Transverse colon (tissue), 3 donors: ENCODE data around the gene MAGEA9.

ENCODE experiments used
- POLR2A ChIP-seq: fragments of 450-650 bp; IDR thresholded peaks from one replicate; pipeline ENCODE4 v1.6.1; 2016; ENCODE audit warnings: antibody characterized with exemption, mild to moderate bottlenecking, moderate library complexity
- TF ChIP-seq, protein P1 (sequence below), 5 experiments: fragments of 200-600 bp in 3 of 5; fragments of 450-650 bp in 2 of 5; sonication (generic) in 3 of 5; IDR thresholded peaks; 1 replicate in 2 of 5; 2 replicates in 3 of 5; pipeline ENCODE4 v1.5.1; 2016 to 2017; ENCODE audit warnings: antibody characterized with exemption in 5 of 5, inconsistent platforms in 3 of 5, mild to moderate bottlenecking in 2 of 5, moderate library complexity in 1 of 5

DNA sequence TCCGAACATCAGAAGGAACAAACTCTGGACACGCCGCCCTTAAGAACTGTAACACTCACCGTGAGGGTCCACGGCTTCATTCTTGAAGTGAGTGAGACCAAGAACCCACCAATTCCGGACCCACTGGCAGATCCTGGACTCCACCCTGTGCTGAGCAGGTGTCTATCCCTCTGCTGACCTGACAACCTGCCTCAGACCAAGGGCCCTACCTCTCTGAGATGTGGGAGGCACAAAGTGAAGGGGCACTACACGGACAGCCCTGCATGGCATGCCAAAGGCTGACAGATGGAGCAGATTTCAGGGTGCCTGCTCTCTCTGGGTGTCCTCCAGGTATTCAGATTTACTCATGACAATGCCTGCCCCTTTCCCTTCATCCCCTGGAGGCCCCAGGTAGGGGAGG, 21.9 kb upstream of the MAGEA9 start:
- TF ChIP-seq, protein P1, sequence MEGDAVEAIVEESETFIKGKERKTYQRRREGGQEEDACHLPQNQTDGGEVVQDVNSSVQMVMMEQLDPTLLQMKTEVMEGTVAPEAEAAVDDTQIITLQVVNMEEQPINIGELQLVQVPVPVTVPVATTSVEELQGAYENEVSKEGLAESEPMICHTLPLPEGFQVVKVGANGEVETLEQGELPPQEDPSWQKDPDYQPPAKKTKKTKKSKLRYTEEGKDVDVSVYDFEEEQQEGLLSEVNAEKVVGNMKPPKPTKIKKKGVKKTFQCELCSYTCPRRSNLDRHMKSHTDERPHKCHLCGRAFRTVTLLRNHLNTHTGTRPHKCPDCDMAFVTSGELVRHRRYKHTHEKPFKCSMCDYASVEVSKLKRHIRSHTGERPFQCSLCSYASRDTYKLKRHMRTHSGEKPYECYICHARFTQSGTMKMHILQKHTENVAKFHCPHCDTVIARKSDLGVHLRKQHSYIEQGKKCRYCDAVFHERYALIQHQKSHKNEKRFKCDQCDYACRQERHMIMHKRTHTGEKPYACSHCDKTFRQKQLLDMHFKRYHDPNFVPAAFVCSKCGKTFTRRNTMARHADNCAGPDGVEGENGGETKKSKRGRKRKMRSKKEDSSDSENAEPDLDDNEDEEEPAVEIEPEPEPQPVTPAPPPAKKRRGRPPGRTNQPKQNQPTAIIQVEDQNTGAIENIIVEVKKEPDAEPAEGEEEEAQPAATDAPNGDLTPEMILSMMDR (IDR thresholded peaks at IDR 0.05): no peak
- no peak for TF ChIP-seq POLR2A
